Transverse colon (tissue), 4 donors: ENCODE data around the gene DPAGT1. TPM values are rescaled to one million over a fixed set of nuclear protein-coding genes. Genes with fewer than 3 reads are reported as not detected.

ENCODE experiments used
- DNase-seq: peaks from one replicate; pipeline ENCODE4 v3.0.0-alpha.2; 2019
- H3K27ac ChIP-seq, 4 donors: fragments of 200-600 bp; sonication (generic); 2 replicates each; pipeline ENCODE4 v1.5.1; 2016 to 2018; ENCODE audit warnings: inconsistent platforms in 4 of 4
- H3K27me3 ChIP-seq: fragments of 200-600 bp; sonication (generic); 2 replicates; pipeline ENCODE4 v1.5.1; 2017; ENCODE audit warnings: inconsistent platforms
- H3K36me3 ChIP-seq, 4 donors: fragments of 200-600 bp; sonication (generic); 2 replicates each; pipeline ENCODE4 v1.5.1; 2017 to 2019; ENCODE audit warnings: inconsistent platforms in 4 of 4
- H3K4me1 ChIP-seq, 4 donors: fragments of 200-600 bp; sonication (generic); 2 replicates each; pipeline ENCODE4 v1.5.1; 2017 to 2020; ENCODE audit warnings: inconsistent platforms in 4 of 4
- H3K4me3 ChIP-seq, 4 donors: fragments of 200-600 bp; sonication (generic); 1 replicate in 1 of 4; 2 replicates in 3 of 4; pipeline versions ENCODE4 v1.5.1 to v1.6.1; 2017 to 2019; ENCODE audit warnings: inconsistent platforms in 4 of 4
- H3K9me3 ChIP-seq, 2 donors: fragments of 200-600 bp; sonication (generic); 2 replicates each; pipeline ENCODE4 v1.5.1; 2017 to 2019; ENCODE audit warnings: inconsistent platforms in 2 of 2
- CTCF ChIP-seq, 5 experiments: fragments of 200-600 bp in 3 of 5; fragments of 450-650 bp in 2 of 5; sonication (generic) in 3 of 5; IDR thresholded peaks; 1 replicate in 2 of 5; 2 replicates in 3 of 5; pipeline ENCODE4 v1.5.1; 2016 to 2017; ENCODE audit warnings: antibody characterized with exemption in 5 of 5, inconsistent platforms in 3 of 5, mild to moderate bottlenecking in 2 of 5, moderate library complexity in 1 of 5
- EP300 ChIP-seq: sonication (generic); formaldehyde crosslinking; IDR thresholded peaks from one replicate; pipeline ENCODE4 v1.6.1; 2017; ENCODE audit warnings: antibody characterized with exemption, low read depth
- POLR2A ChIP-seq: fragments of 450-650 bp; IDR thresholded peaks from one replicate; pipeline ENCODE4 v1.6.1; 2016; ENCODE audit warnings: antibody characterized with exemption, mild to moderate bottlenecking, moderate library complexity
- POLR2AphosphoS5 ChIP-seq, 3 donors: sonication (generic); formaldehyde crosslinking; IDR thresholded peaks; one replicate each; pipeline ENCODE4 v1.6.1; 2016; ENCODE audit warnings: antibody characterized with exemption in 3 of 3
- WGBS, 2 donors: methylation state at CpG; one replicate each; pipeline ENCODE4 v1.1.5; 2018; ENCODE audit warnings: low coverage in 1 of 2; 5-methylcytosine and 5-hydroxymethylcytosine counted together
- in situ Hi-C, 4 donors: fragments of 200-750 bp; cut with MboI; loops; one replicate each; pipeline versions ENCODE4 v1.15.0 to v1.15.1; 2017; ENCODE audit warnings: low sequenced_read_pairs in 3 of 4, low pct_ligation_motif_present in 1 of 4, low pct_unique_long_range_greater_than_20kb in 1 of 4
- intact Hi-C: fragments of 100-400 bp; cut with DNase I; formaldehyde crosslinking; loops from one replicate; pipeline ENCODE4 v1.15.1; 2023; ENCODE audit warnings: low total_unique reads
- total RNA-seq, 4 donors: library from RNA; depleted of rRNA; stranded (reverse); fragments of >200 nt; gene quantifications; one replicate each; pipeline ENCODE4 v1.1.0, GENCODE V29; 2016

The DPAGT1 gene
- total RNA-seq, 4 donors from 2014 or later: 4.5 to 63.9 (median 26.3) TPM

DNA sequence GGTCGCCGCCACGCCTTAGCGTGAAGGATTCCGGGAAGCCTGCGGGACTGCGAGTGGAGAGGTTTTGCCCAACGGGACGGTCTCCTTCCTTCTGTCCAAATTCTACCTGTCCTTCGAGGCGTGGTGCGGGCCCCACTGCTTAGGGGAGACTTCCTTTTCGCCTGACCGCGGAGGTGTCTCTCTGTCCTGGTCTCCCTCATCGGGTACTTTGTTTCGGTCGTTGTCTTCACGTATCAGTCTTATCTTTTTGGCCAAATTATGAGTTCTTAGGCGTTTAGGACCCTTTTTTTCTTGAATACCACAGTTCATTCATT lies 20.1 kb upstream of the DPAGT1 start:
- DNase-seq: no peak
- H3K4me3 ChIP-seq: peak overlapping the region; percentile 67 to 96 (median 89)
- H3K27me3 ChIP-seq: no peaks in the 10 kb centered on the region
- no peaks in the 10 kb centered on the region for H3K9me3 ChIP-seq
- TF ChIP-seq EP300: no peak
- TF ChIP-seq POLR2AphosphoS5 (IDR thresholded peaks at IDR 0.05): no peak
- no peak for TF ChIP-seq POLR2A
- no peak for TF ChIP-seq CTCF (IDR thresholded peaks at IDR 0.05)
- H3K36me3 ChIP-seq: peaks cover 0 to 5% (median 0%) of the 10 kb centered on the region in 4 donors
- H3K4me1 ChIP-seq: peaks cover 14 to 52% (median 28%) of the 10 kb centered on the region in 4 donors
- in situ Hi-C loops: no loop called here
- 0% methylated on average over 3 to 20 of the region's 20 CpGs for WGBS, 2 donors
- intact Hi-C loops: no loop called here
- peak overlapping the region; percentile 88 to 92 (median 91) for H3K27ac ChIP-seq

DNA sequence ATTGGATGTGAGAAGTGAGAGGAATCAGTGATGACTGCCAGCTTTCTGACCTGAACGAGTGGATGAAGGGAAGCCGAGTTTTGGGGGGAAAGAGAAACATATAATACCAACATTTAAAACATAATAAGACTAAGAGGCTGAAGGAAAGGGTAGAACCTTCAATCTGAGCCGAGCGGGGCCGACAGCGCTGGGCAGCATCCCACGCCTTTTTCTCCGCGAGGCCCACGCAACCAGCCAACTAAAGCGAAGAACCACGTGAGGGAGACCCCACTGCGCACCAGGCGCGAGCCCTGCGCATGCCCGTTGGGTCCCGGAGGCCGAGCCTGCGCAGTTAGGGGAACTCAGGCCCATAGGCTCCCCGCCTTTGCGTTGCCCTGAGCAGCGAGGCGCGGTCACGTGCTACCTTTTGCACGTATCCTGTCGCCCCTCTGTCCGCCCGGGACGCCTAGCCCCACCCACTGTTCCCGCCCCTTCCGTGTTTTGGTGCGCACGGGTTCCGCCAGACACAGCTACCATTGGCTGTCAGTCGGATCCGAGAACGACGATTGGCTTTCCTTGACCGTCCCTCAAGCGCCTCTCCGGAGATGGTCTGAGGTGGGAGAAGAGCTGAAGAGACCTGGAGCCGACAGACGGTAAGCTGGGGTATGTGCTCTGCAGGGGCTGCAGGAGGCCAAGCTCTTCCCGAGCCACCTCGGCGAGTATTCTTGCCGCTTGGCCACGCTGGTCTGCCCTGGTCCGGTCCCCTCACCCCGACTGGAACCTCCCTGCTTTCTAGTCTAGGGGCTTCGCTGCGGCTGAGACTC lies 19.6 kb upstream of the DPAGT1 start, which contains the start of gene HINFP:
TSS of gene HINFP (plus strand) at position 573 of the 803 bp plus-strand sequence. CDS start 5,365 bp downstream, outside the sequence.
- TF ChIP-seq POLR2AphosphoS5 (IDR thresholded peaks at IDR 0.05) (peak; percentile 69 to 87 (median 80)), POLR2A (peak; percentile 72), EP300 (no peak)
- peak within 1 kb of the TSS; percentile 88 to 92 (median 91) for H3K27ac ChIP-seq
- 0 to 1% methylated on average over 3 to 50 of the region's 54 CpGs for WGBS, 2 donors
- in situ Hi-C loops (no loop called here), intact Hi-C loops (no loop called here)
- H3K36me3 ChIP-seq: peaks cover 0 to 5% (median under 1%) of the 10 kb centered on the region in 4 donors
- peak; percentile 100 for DNase-seq
- no peaks in the 10 kb centered on the region for H3K9me3 ChIP-seq
- no peaks in the 10 kb centered on the region for H3K27me3 ChIP-seq
- peaks cover 8 to 46% (median 23%) of the 10 kb centered on the region in 4 donors for H3K4me1 ChIP-seq
- H3K4me3 ChIP-seq: peak within 1 kb of the TSS; percentile 67 to 96 (median 89)

DNA sequence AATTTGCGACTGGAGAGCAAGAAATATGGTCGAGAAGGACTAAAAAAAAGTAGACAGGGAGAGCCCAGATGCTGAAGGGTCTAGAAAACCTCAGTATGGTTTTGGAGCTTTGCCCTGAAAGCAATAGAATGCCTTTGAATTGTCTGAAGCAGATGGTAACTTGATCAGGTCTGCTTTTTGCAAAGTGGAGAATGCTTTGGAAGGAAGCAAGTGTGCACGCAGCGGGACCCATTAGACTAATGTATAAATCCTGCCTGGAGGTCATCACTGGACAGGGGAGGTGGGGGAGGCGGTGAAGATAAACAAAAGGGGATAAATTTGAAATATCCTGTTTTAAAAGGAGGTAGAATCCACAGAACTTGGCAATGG lies 19.0 kb upstream of the DPAGT1 start:
- TF ChIP-seq CTCF (IDR thresholded peaks at IDR 0.05) (no peak), POLR2A (no peak), POLR2AphosphoS5 (IDR thresholded peaks at IDR 0.05) (no peak), EP300 (no peak)

DNA sequence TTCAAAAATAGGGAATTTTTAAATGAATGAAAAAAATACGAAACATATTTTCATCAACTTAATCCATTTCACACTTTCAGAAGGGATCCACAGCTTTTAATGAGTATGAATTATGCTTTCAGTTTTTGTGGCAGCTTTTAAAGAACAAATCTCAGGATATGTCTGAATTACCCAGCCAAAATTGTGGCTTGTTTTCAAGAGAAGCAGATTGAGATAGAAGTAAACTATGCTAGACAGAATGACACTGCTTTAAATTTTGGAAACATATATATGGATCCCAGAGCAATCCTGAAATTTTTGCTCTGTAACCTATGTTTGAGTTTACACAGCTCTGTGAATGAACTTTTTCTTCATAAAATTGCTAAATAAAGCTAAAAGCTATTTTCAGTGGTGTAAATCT lies 17.3 kb upstream of the DPAGT1 start:
- intact Hi-C loops: no loop called here
- in situ Hi-C loops: no loop called here

More for the DNA sequence above, 19.0 kb upstream of the DPAGT1 start:
- in situ Hi-C loops (no loop called here), intact Hi-C loops (no loop called here)
- H3K27ac ChIP-seq: peak overlapping the region; percentile 76 to 92 (median 86)
- H3K27me3 ChIP-seq: no peaks in the 10 kb centered on the region
- no peaks in the 10 kb centered on the region for H3K9me3 ChIP-seq
- 10 to 16% methylated on average over 5 of the region's 5 CpGs for WGBS, 2 donors
- H3K4me3 ChIP-seq: peak overlapping the region; percentile 29 to 96 (median 89)
- peaks cover 7 to 40% (median 19%) of the 10 kb centered on the region in 4 donors for H3K4me1 ChIP-seq
- DNase-seq: no peak
- peaks cover 0 to 5% (median 2%) of the 10 kb centered on the region in 4 donors for H3K36me3 ChIP-seq

More for the DNA sequence above, 17.3 kb upstream of the DPAGT1 start:
- Histone ChIP-seq H3K27me3 (no peaks in the 10 kb centered on the region), H3K4me1 (peaks cover 7 to 24% (median 15%) of the 10 kb centered on the region in 4 donors), H3K9me3 (no peaks in the 10 kb centered on the region), H3K4me3 (no peak overlapping the region), H3K27ac (no peak overlapping the region), H3K36me3 (peaks cover 0 to 9% (median 2%) of the 10 kb centered on the region in 4 donors)
- WGBS, 2 donors: 84 to 100% methylated on average over 1 of the region's 1 CpG
- TF ChIP-seq POLR2AphosphoS5 (IDR thresholded peaks at IDR 0.05) (no peak), POLR2A (no peak), EP300 (no peak), CTCF (IDR thresholded peaks at IDR 0.05) (no peak)
- DNase-seq: no peak
